ENCODE measurements around the gene GLRX3.

DNA sequence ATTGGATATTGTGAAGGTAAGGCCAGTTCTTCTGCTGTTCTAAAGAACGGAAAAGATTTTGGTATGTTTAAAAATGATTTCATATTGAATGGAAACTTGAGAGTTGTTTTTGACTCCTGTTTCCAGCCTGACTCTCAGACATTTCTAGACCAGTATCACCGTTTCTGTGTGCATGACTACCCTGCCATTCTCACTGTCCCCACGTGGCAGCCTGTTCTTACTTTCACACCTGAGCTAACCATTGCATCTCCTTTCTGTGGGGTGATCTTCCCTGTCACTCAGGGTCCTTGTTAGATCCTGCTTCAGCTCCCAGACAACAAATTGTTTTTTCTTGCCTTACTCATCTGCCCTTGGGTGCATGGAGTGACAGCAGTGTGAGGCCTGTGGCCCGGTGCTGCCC, 38.9 kb downstream of the GLRX3 start:
- TF ChIP-seq CTCF (IDR thresholded peaks at IDR 0.05) (no peak), ZNF232 (CRISPR knock-in tag; IDR thresholded peaks at IDR 0.05) (no peak), MAX (CRISPR knock-in tag; IDR thresholded peaks at IDR 0.05) (no peak), SP1 (CRISPR knock-in tag; conservative IDR thresholded peaks at IDR 0.05) (no peak), ERG (CRISPR knock-in tag; IDR thresholded peaks at IDR 0.05) (no peak)
